HepG2 (cell line): ENCODE data around the gene DIP2C. TPM values are rescaled to one million over a fixed set of nuclear protein-coding genes. Genes with fewer than 3 reads are reported as not detected.

Source experiments
- ATAC-seq: fragments of 200-7000 bp; cut with Tn5 transposase; 3 replicates; pipeline ENCODE4 v1.9.1; 2020; ENCODE audit warnings: mild to moderate bottlenecking, moderate library complexity
- BruUV-seq: library from RNA; stranded (reverse); fragments of 400-500 nt; replicated peaks from 2 replicates; lab custom pipeline; 2021; lab: Mats Ljungman, UMichigan
- CTCF ChIA-PET: fragments of 300-600 bp; formaldehyde crosslinking; extraction: SDS; loops from one replicate; lab custom pipeline; 2021; ENCODE audit warnings: low total read pairs, inconsistent platforms, low intra/inter-chr PET ratio; lab: Yijun Ruan, JAX
- POLR2A ChIA-PET: fragments of 350-600 bp; sonication (Branson Sonifier 250); formaldehyde crosslinking; loops from one replicate; lab custom pipeline; 2020; ENCODE audit warnings: antibody characterized with exemption, inconsistent platforms; lab: Yijun Ruan, JAX
- DNase-seq: peaks from one replicate; pipeline ENCODE4 v3.0.0-alpha.2; 2015; ENCODE audit warnings: low spot score
- FAIRE-seq: peaks from 3 replicates; lab custom pipeline; 2011; peaks lifted over from hg19 to GRCh38; lab: Jason Lieb, UNC
- H2AFZ ChIP-seq: one replicate; pipeline ENCODE4 v1.6.1; 2011; ENCODE audit warnings: low read length, inconsistent platforms
- H3K27ac ChIP-seq: fragments of 300-600 bp; 3 replicates; pipeline ENCODE4 v1.8.0; 2011; ENCODE audit warnings: mixed run types, mild to moderate bottlenecking, mixed read lengths, low read length, inconsistent platforms; ENCODE audit not compliant: insufficient read depth; ENCODE audit errors: extremely low read length
- H3K27me3 ChIP-seq, 2 experiments: fragments of 200-600 bp in 1 of 2; 2 replicates in 1 of 2; 3 replicates in 1 of 2; pipeline versions ENCODE4 v1.6.0 to v1.8.0; 2011; ENCODE audit warnings: low read length in 2 of 2, mild to moderate bottlenecking in 2 of 2, moderate library complexity in 2 of 2, inconsistent platforms in 1 of 2; ENCODE audit not compliant: insufficient read depth in 2 of 2, control insufficient read depth in 1 of 2
- H3K36me3 ChIP-seq, 2 experiments: fragments of 200-600 bp in 1 of 2; replicated peaks in 1 of 2; 2 replicates in 1 of 2; 3 replicates in 1 of 2; pipeline versions ENCODE4 v1.5.1 to v1.8.0; 2011; ENCODE audit warnings: low read length in 2 of 2, inconsistent platforms in 1 of 2; ENCODE audit not compliant: insufficient read depth in 2 of 2, control insufficient read depth in 1 of 2
- H3K4me1 ChIP-seq: 2 replicates; pipeline ENCODE4 v1.5.1; 2012; ENCODE audit warnings: low read length, inconsistent platforms; ENCODE audit not compliant: insufficient read depth
- H3K4me2 ChIP-seq: 2 replicates; pipeline ENCODE4 v1.6.0; 2011; ENCODE audit warnings: low read depth, low read length, inconsistent platforms
- H3K4me3 ChIP-seq, 3 experiments: fragments of 200-600 bp in 1 of 3; sonication (generic), shearing (Covaris generic) in 1 of 3; replicated peaks in 1 of 3; 2 replicates each; pipeline ENCODE4 v1.5.1; 2011 to 2016; ENCODE audit warnings: low read length in 3 of 3, inconsistent platforms in 2 of 3, low read depth in 2 of 3, mild to moderate bottlenecking in 2 of 3, control low read depth in 1 of 3, mixed read lengths in 1 of 3; ENCODE audit not compliant: insufficient read depth in 1 of 3
- H3K79me2 ChIP-seq: one replicate; pipeline ENCODE4 v1.6.1; 2011; ENCODE audit warnings: low read length, inconsistent platforms; ENCODE audit not compliant: insufficient read depth
- H3K9ac ChIP-seq: 2 replicates; pipeline ENCODE4 v1.6.0; 2011; ENCODE audit warnings: mild to moderate bottlenecking, low read depth, low read length, inconsistent platforms; ENCODE audit not compliant: insufficient read depth
- H3K9me3 ChIP-seq: 2 replicates; pipeline ENCODE4 v1.5.1; 2012; ENCODE audit warnings: mild to moderate bottlenecking, low read length
- H4K20me1 ChIP-seq: 2 replicates; pipeline ENCODE4 v1.6.0; 2011; ENCODE audit warnings: inconsistent platforms, mild to moderate bottlenecking, low read length, moderate library complexity; ENCODE audit not compliant: insufficient read depth
- MAFF ChIP-seq: IDR thresholded peaks from 2 replicates; pipeline ENCODE4 v1.6.1; 2011; ENCODE audit warnings: low read depth, low read length, improper control_type of control experiment
- MAFK ChIP-seq, 2 experiments: IDR thresholded peaks in 1 of 2; conservative IDR thresholded peaks in 1 of 2; 2 replicates each; pipeline ENCODE4 v1.6.1; 2011; ENCODE audit warnings: improper control_type of control experiment in 2 of 2, low read length in 2 of 2
- MTF1 ChIP-seq: sonication (generic); formaldehyde crosslinking; IDR thresholded peaks from 2 replicates; pipeline ENCODE4 v1.5.0; 2020; ENCODE audit warnings: missing genetic modification reagents
- NCOA5 ChIP-seq: sonication (generic); formaldehyde crosslinking; IDR thresholded peaks from 2 replicates; pipeline ENCODE4 v1.4.0; 2020; ENCODE audit warnings: missing genetic modification reagents
- NFE2 ChIP-seq: sonication (generic); formaldehyde crosslinking; IDR thresholded peaks from 2 replicates; pipeline ENCODE4 v1.4.0; 2020; ENCODE audit warnings: missing genetic modification reagents
- PAXIP1 ChIP-seq: sonication (generic); formaldehyde crosslinking; conservative IDR thresholded peaks from 2 replicates; pipeline ENCODE4 v1.4.0; 2020; ENCODE audit warnings: mild to moderate bottlenecking, missing genetic modification reagents, moderate library complexity
- PREB ChIP-seq: sonication (generic); formaldehyde crosslinking; IDR thresholded peaks from 2 replicates; pipeline ENCODE4 v1.4.0; 2020; ENCODE audit warnings: missing genetic modification reagents
- RBAK ChIP-seq: sonication (generic); formaldehyde crosslinking; IDR thresholded peaks from 2 replicates; pipeline ENCODE4 v1.5.1; 2020; ENCODE audit warnings: mild to moderate bottlenecking, missing genetic modification reagents
- TBX3 ChIP-seq: fragments of 450-650 bp; IDR thresholded peaks from 2 replicates; pipeline ENCODE4 v1.6.1; 2017; ENCODE audit warnings: antibody characterized with exemption, mild to moderate bottlenecking, inconsistent platforms, borderline replicate concordance
- ZNF10 ChIP-seq: sonication (generic); formaldehyde crosslinking; IDR thresholded peaks from 2 replicates; pipeline ENCODE4 v1.4.0; 2020; ENCODE audit warnings: mild to moderate bottlenecking, low read depth, missing genetic modification reagents, borderline replicate concordance
- ZNF709 ChIP-seq: sonication (generic); formaldehyde crosslinking; IDR thresholded peaks from 2 replicates; pipeline ENCODE4 v1.5.0; 2020; ENCODE audit warnings: mild to moderate bottlenecking, missing genetic modification reagents
- ZSCAN21 ChIP-seq: sonication (generic); formaldehyde crosslinking; IDR thresholded peaks from 2 replicates; pipeline ENCODE4 v1.8.0; 2022; ENCODE audit warnings: mild to moderate bottlenecking, missing genetic modification reagents, moderate library complexity, borderline replicate concordance
- WGBS: methylation state at CpG from one replicate; pipeline ENCODE4 v1.1.6; 2017; ENCODE audit warnings: low lambda C conversion rate; 5-methylcytosine and 5-hydroxymethylcytosine counted together
- in situ Hi-C: cut with HindIII; loops from 2 replicates; pipeline ENCODE4 v1.10.0; 2017; ENCODE audit warnings: low pct_unique_long_range_greater_than_20kb; ENCODE audit not compliant: extremely low pct_ligation_motif_present
- intact Hi-C: fragments of 100-400 bp; cut with micrococcal nuclease; formaldehyde crosslinking; loops from one replicate; pipeline ENCODE4 v1.10.0; 2022; ENCODE audit not compliant: unreplicated experiment
- polyA plus RNA-seq, 8 experiments: library from polyadenylated mRNA; depleted of rRNA in 3 of 8; stranded (reverse) in 7 of 8; unstranded in 1 of 8; fragments of >200 nt; fragmentation: Illumina TruSeq in 4 of 8; extraction: Trizol in 4 of 8; gene quantifications; 2 replicates each; pipeline versions ENCODE4 v1.2.1 to v1.2.3, GENCODE V29; 2011 to 2016; ENCODE audit warnings: low read depth in 4 of 8, missing spikeins in 1 of 8, mixed read lengths in 1 of 8; ENCODE audit not compliant: insufficient read depth in 1 of 8
- total RNA-seq, 5 experiments: library from RNA; depleted of rRNA; stranded (reverse); fragments of >200 nt; fragmentation: Illumina TruSeq; extraction: Trizol; gene quantifications; 2 replicates each; pipeline ENCODE4 v1.2.3, GENCODE V29; 2016; ENCODE audit warnings: low read depth in 1 of 5

The DIP2C gene
- total and polyA plus RNA-seq, 2 of the 13 experiments (the other 11 are each of a cell fraction or from before 2014, with no cell fraction given): 2.2 to 2.7 TPM

GRCh38 chr10:298033-298432, 391.4 kb downstream of the DIP2C start:
- no peak for TF ChIP-seq NCOA5 (CRISPR knock-in tag)
- no peak for TF ChIP-seq ZNF709 (CRISPR knock-in tag)
- no peak for TF ChIP-seq RBAK (CRISPR knock-in tag)
- peak; percentile 86 to 87 for TF ChIP-seq MAFK (conservative IDR thresholded peaks at IDR 0.05 in 1 of 2, IDR thresholded peaks at IDR 0.05 in 1 of 2; ENCODE audit: low read length in 2 of 2)
- TF ChIP-seq TBX3: no peak
- no peak for TF ChIP-seq ZNF10
- TF ChIP-seq PREB (CRISPR knock-in tag): no peak
- no peak for TF ChIP-seq ZSCAN21 (CRISPR knock-in tag)
- no peak for TF ChIP-seq NFE2 (CRISPR knock-in tag)
- TF ChIP-seq PAXIP1 (CRISPR knock-in tag): no peak
- peak; percentile 78 for TF ChIP-seq MAFF
- TF ChIP-seq MTF1: no peak
- no peak overlapping the region for H3K4me2 ChIP-seq
- H3K9me3 ChIP-seq: no peaks in the 10 kb centered on the region
- no peak overlapping the region for H3K9ac ChIP-seq
- BruUV-seq: no TSS peak
- no peak overlapping the region for H3K27ac ChIP-seq
- WGBS: 90% methylated on average over 9 of the region's 9 CpGs
- H3K4me1 ChIP-seq: no peaks in the 10 kb centered on the region
- H4K20me1 ChIP-seq: no peaks in the 10 kb centered on the region
- no peaks in the 10 kb centered on the region for H3K79me2 ChIP-seq
- H3K36me3 ChIP-seq: no peaks in the 10 kb centered on the region
- no peaks in the 10 kb centered on the region for H3K27me3 ChIP-seq
- in situ Hi-C loops: no loop called here
- intact Hi-C loops: no loop called here
- no peak overlapping the region for H3K4me3 ChIP-seq
- POLR2A ChIA-PET: no interaction called here
- CTCF ChIA-PET: no interaction called here
- no peak overlapping the region for H2AFZ ChIP-seq
- ATAC-seq: no peak
- DNase-seq: no peak
- FAIRE-seq: no peak
